H1 (cell line): ENCODE data around the gene ING5. TPM values are rescaled to one million over a fixed set of nuclear protein-coding genes. Genes with fewer than 3 reads are reported as not detected.

Source experiments
- CTBP2 ChIP-seq: IDR thresholded peaks from 2 replicates; pipeline ENCODE4 v1.7.0; 2011; ENCODE audit warnings: borderline replicate concordance, mild to moderate bottlenecking, moderate library complexity, mixed read lengths, low read length; ENCODE audit not compliant: insufficient read depth, insufficient read length
- YY1 ChIP-seq: IDR thresholded peaks from 2 replicates; pipeline ENCODE4 v1.6.1; 2011; ENCODE audit warnings: low read depth, mild to moderate bottlenecking, low read length
- polyA plus RNA-seq, 7 experiments: library from polyadenylated mRNA; depleted of rRNA in 3 of 7; stranded (reverse) in 5 of 7; unstranded in 2 of 7; fragments of >200 nt in 5 of 7; fragments of 200-250 nt in 2 of 7; gene quantifications; 1 replicate in 5 of 7; 2 replicates in 1 of 7; 4 replicates in 1 of 7; pipeline versions ENCODE4 v1.2.1 to v1.2.3, GENCODE V29; 2011 to 2013; ENCODE audit warnings: missing spikeins in 2 of 7, mixed read lengths in 2 of 7
- total RNA-seq: library from RNA; stranded (reverse); fragmentation: NEBNext Ultra II Directional; extraction: Animal tissue kit (Norgen Biotek cat#: 25700); gene quantifications from 2 replicates; pipeline ENCODE4 v1.2.1, GENCODE V29; 2021

Gene ING5
- total and polyA plus RNA-seq, 2 of the 8 experiments (the other 6 are each of a cell fraction or from before 2014, with no cell fraction given): 41.5 to 47.4 TPM

GRCh38 chr2:241768850-241769249 is 67.0 kb downstream of the ING5 start (continued):
- TF ChIP-seq CTBP2 (no peak), YY1 (no peak)
